H1 (cell line): ENCODE data around the gene PIMREG. TPM values are rescaled to one million over a fixed set of nuclear protein-coding genes. Genes with fewer than 3 reads are reported as not detected.

Experiments
- CTCF ChIA-PET: fragments of 300-600 bp; sonication (Branson Sonifier 250); formaldehyde crosslinking; loops from one replicate; lab custom pipeline; 2021; ENCODE audit not compliant: partially characterized antibody; lab: Charles Lee
- POLR2A ChIA-PET: fragments of 300-600 bp; sonication (Branson Sonifier 250); formaldehyde crosslinking; loops from one replicate; lab custom pipeline; 2021; ENCODE audit warnings: inconsistent platforms; ENCODE audit not compliant: partially characterized antibody; lab: Charles Lee
- DNase-seq, 2 experiments: peaks; one replicate each; pipeline versions ENCODE4 v3.0.0 to v3.0.0-alpha.2; 2010 to 2022; ENCODE audit warnings: low spot score in 2 of 2, low read depth in 1 of 2, mixed read lengths in 1 of 2
- FAIRE-seq: peaks from 2 replicates; lab custom pipeline; 2011; peaks lifted over from hg19 to GRCh38; lab: Jason Lieb, UNC
- H2AFZ ChIP-seq: 2 replicates; pipeline ENCODE4 v1.8.1; 2012; ENCODE audit warnings: low read length, inconsistent platforms
- H2AK5ac ChIP-seq: 2 replicates; pipeline ENCODE4 v1.6.1; 2013; ENCODE audit warnings: low read depth, low read length
- H2BK120ac ChIP-seq: replicated peaks from 2 replicates; pipeline ENCODE3; 2013; ENCODE audit warnings: low read depth, low read length, inconsistent platforms
- H2BK12ac ChIP-seq: 2 replicates; pipeline ENCODE4 v1.6.1; 2013; ENCODE audit warnings: low read depth, low read length
- H2BK15ac ChIP-seq: 2 replicates; pipeline ENCODE4 v1.6.1; 2013; ENCODE audit warnings: low read length
- H2BK20ac ChIP-seq: 2 replicates; pipeline ENCODE4 v1.6.1; 2013; ENCODE audit warnings: low read length
- H2BK5ac ChIP-seq: 2 replicates; pipeline ENCODE4 v1.6.1; 2013; ENCODE audit warnings: low read depth, low read length
- H3K14ac ChIP-seq: 2 replicates; pipeline ENCODE4 v1.6.1; 2013; ENCODE audit warnings: inconsistent platforms; ENCODE audit not compliant: insufficient read length
- H3K18ac ChIP-seq: 2 replicates; pipeline ENCODE4 v1.6.1; 2013; ENCODE audit warnings: low read length; ENCODE audit errors: extremely low read depth
- H3K23ac ChIP-seq: 2 replicates; pipeline ENCODE4 v1.6.1; 2013; ENCODE audit warnings: inconsistent platforms; ENCODE audit not compliant: insufficient read length
- H3K23me2 ChIP-seq: 2 replicates; pipeline ENCODE4 v1.6.1; 2013; ENCODE audit warnings: low read depth, low read length
- H3K27ac ChIP-seq: 2 replicates; pipeline ENCODE4 v1.6.1; 2011; ENCODE audit warnings: low read depth, low read length, inconsistent platforms
- H3K27me3 ChIP-seq, 4 experiments: replicated peaks in 1 of 4; 1 replicate in 1 of 4; 2 replicates in 3 of 4; pipeline versions ENCODE4 v1.6.1 to v1.8.1; 2011 to 2013; ENCODE audit warnings: low read length in 3 of 4, mild to moderate bottlenecking in 3 of 4, inconsistent platforms in 2 of 4, mixed read lengths in 2 of 4, moderate library complexity in 1 of 4; ENCODE audit not compliant: control insufficient read depth in 3 of 4, insufficient read depth in 3 of 4; ENCODE audit errors: extremely low read depth in 1 of 4
- H3K36me3 ChIP-seq, 4 experiments: 2 replicates each; pipeline versions ENCODE4 v1.6.1 to v1.8.1; 2011 to 2013; ENCODE audit warnings: mild to moderate bottlenecking in 4 of 4, low read length in 3 of 4, moderate library complexity in 2 of 4, control low read depth in 1 of 4, inconsistent platforms in 1 of 4; ENCODE audit not compliant: insufficient read depth in 4 of 4, control insufficient read depth in 2 of 4
- H3K4ac ChIP-seq: replicated peaks from 2 replicates; pipeline ENCODE3; 2013; ENCODE audit warnings: low read length, low read depth, mixed read lengths, inconsistent platforms; ENCODE audit not compliant: insufficient read length
- H3K4me1 ChIP-seq, 4 experiments: replicated peaks in 1 of 4; 1 replicate in 1 of 4; 2 replicates in 3 of 4; pipeline versions ENCODE4 v1.6.1 to v1.8.1; 2011 to 2013; ENCODE audit warnings: low read length in 3 of 4, inconsistent platforms in 2 of 4, mixed read lengths in 1 of 4; ENCODE audit not compliant: insufficient read depth in 4 of 4, control insufficient read depth in 3 of 4
- H3K4me2 ChIP-seq, 2 experiments: 2 replicates each; pipeline versions ENCODE4 v1.6.1 to v1.8.1; 2011 to 2013; ENCODE audit warnings: low read depth in 2 of 2, low read length in 2 of 2, control low read depth in 1 of 2, inconsistent platforms in 1 of 2, mild to moderate bottlenecking in 1 of 2; ENCODE audit not compliant: insufficient read depth in 1 of 2
- H3K4me3 ChIP-seq, 4 experiments: fragments of 200-600, 300-600 bp in 1 of 4; sonication (generic), shearing (Covaris generic), sonication (Bioruptor Twin) in 1 of 4; 2 replicates each; pipeline versions ENCODE4 v1.5.1 to v1.8.1; 2011 to 2016; ENCODE audit warnings: low read length in 4 of 4, low read depth in 3 of 4, control low read depth in 2 of 4, inconsistent platforms in 2 of 4, mild to moderate bottlenecking in 2 of 4, mixed read lengths in 1 of 4, moderate library complexity in 1 of 4; ENCODE audit not compliant: insufficient read depth in 2 of 4; ENCODE audit errors: extremely low read depth in 1 of 4
- H3K56ac ChIP-seq: replicated peaks from 2 replicates; pipeline ENCODE3; 2013; ENCODE audit warnings: low read depth, mild to moderate bottlenecking, mixed read lengths, low read length, inconsistent platforms; ENCODE audit not compliant: insufficient read length
- H3K79me1 ChIP-seq: 2 replicates; pipeline ENCODE4 v1.6.1; 2013; ENCODE audit warnings: low read depth, low read length, control low read depth
- H3K79me2 ChIP-seq, 2 experiments: 2 replicates each; pipeline versions ENCODE4 v1.6.1 to v1.8.1; 2012 to 2013; ENCODE audit warnings: low read length in 2 of 2, mild to moderate bottlenecking in 2 of 2, inconsistent platforms in 1 of 2; ENCODE audit not compliant: insufficient read depth in 2 of 2, control insufficient read depth in 1 of 2
- H3K9ac ChIP-seq, 4 experiments: replicated peaks in 1 of 4; 1 replicate in 1 of 4; 2 replicates in 3 of 4; pipeline versions ENCODE4 v1.6.1 to v1.8.1; 2011 to 2013; ENCODE audit warnings: low read depth in 3 of 4, low read length in 3 of 4, control low read depth in 2 of 4, mild to moderate bottlenecking in 2 of 4, moderate library complexity in 2 of 4, inconsistent platforms in 1 of 4; ENCODE audit errors: extremely low read depth in 1 of 4
- H3K9me3 ChIP-seq, 2 experiments: 2 replicates each; pipeline versions ENCODE4 v1.6.1 to v1.8.1; 2012 to 2013; ENCODE audit warnings: mild to moderate bottlenecking in 2 of 2, moderate library complexity in 2 of 2, control low read depth in 1 of 2, inconsistent platforms in 1 of 2, low read depth in 1 of 2, low read length in 1 of 2, mixed read lengths in 1 of 2; ENCODE audit not compliant: insufficient read depth in 2 of 2
- H4K20me1 ChIP-seq, 2 experiments: replicated peaks in 1 of 2; 2 replicates each; pipeline versions ENCODE3 to v1.8.1; 2011 to 2013; ENCODE audit warnings: inconsistent platforms in 2 of 2, low read length in 2 of 2, mild to moderate bottlenecking in 1 of 2; ENCODE audit not compliant: insufficient read depth in 2 of 2, control insufficient read depth in 1 of 2
- H4K5ac ChIP-seq: 2 replicates; pipeline ENCODE4 v1.6.1; 2013; ENCODE audit warnings: low read length, low read depth, mixed read lengths, inconsistent platforms; ENCODE audit not compliant: insufficient read length
- H4K8ac ChIP-seq: 2 replicates; pipeline ENCODE4 v1.8.0; 2013; ENCODE audit warnings: mild to moderate bottlenecking, moderate library complexity, low read length, inconsistent platforms; ENCODE audit not compliant: insufficient read depth; ENCODE audit errors: extremely low read depth
- H4K91ac ChIP-seq: replicated peaks from 2 replicates; pipeline ENCODE3; 2013; ENCODE audit warnings: low read length, mixed read lengths, inconsistent platforms; ENCODE audit not compliant: insufficient read length
- EGR1 ChIP-seq: IDR thresholded peaks from 2 replicates; pipeline ENCODE4 v1.6.1; 2011; ENCODE audit warnings: low read depth, low read length, borderline replicate concordance
- KDM4A ChIP-seq: IDR thresholded peaks from one replicate; pipeline ENCODE4 v1.7.1; 2012; ENCODE audit warnings: low read depth, mild to moderate bottlenecking, moderate library complexity, low read length, inconsistent platforms; ENCODE audit not compliant: severe bottlenecking
- NANOG ChIP-seq: IDR thresholded peaks from 2 replicates; pipeline ENCODE4 v1.6.1; 2011; ENCODE audit warnings: low read length, low read depth, mild to moderate bottlenecking, inconsistent platforms; ENCODE audit not compliant: insufficient read depth, poor library complexity, severe bottlenecking
- POU5F1 ChIP-seq: IDR thresholded peaks from 2 replicates; pipeline ENCODE4 v1.6.1; 2011; ENCODE audit warnings: low read depth, mild to moderate bottlenecking, low read length, moderate library complexity
- WGBS, 2 experiments: shearing (Covaris generic) in 1 of 2; methylation state at CpG; one replicate each; pipeline versions ENCODE4 v1.1.6 to v1.1.7; 2013 to 2015; ENCODE audit warnings: low lambda C conversion rate in 2 of 2, mixed read lengths in 2 of 2, inconsistent platforms in 1 of 2, low coverage in 1 of 2, missing lambda C conversion rate in 1 of 2; ENCODE audit not compliant: insufficient replicate concordance in 2 of 2, insufficient coverage in 1 of 2, insufficient read length in 1 of 2; ENCODE audit errors: extremely low coverage in 1 of 2, missing lambda C conversion rate in 1 of 2; 5-methylcytosine and 5-hydroxymethylcytosine counted together
- polyA plus RNA-seq, 7 experiments: library from polyadenylated mRNA; depleted of rRNA in 3 of 7; stranded (reverse) in 5 of 7; unstranded in 2 of 7; fragments of >200 nt in 5 of 7; fragments of 200-250 nt in 2 of 7; gene quantifications; 1 replicate in 5 of 7; 2 replicates in 1 of 7; 4 replicates in 1 of 7; pipeline versions ENCODE4 v1.2.1 to v1.2.3, GENCODE V29; 2011 to 2013; ENCODE audit warnings: missing spikeins in 2 of 7, mixed read lengths in 2 of 7
- total RNA-seq: library from RNA; stranded (reverse); fragmentation: NEBNext Ultra II Directional; extraction: Animal tissue kit (Norgen Biotek cat#: 25700); gene quantifications from 2 replicates; pipeline ENCODE4 v1.2.1, GENCODE V29; 2021

PIMREG gene
- total and polyA plus RNA-seq, 2 of the 8 experiments (the other 6 are each of a cell fraction or from before 2014, with no cell fraction given): 133 to 148 TPM

DNA sequence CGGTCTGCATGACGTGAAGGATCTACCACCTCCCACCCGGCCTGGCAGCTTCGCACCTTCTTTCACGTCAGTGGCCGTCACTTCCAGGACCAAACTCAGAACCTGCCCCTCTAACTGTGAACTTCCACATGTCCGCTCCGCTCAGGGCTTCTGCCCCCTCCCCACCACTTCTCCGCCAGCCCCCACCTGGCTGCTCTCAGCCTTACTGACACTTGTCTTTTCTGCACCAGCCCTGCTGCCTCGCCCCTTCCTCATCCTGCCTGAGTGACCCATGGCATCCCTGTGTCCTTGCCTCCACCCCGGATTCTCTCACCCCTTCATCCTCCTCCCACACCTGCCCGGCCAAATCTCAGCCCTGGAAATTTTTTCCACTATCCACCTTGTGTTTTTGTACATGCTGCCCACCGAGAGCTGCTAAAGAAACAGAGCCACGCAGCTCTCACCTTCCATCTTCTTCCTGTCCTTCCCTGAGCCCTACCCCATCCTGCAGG is 14.2 kb downstream of the PIMREG start:
- Histone ChIP-seq H2BK5ac (no peak overlapping the region), H3K79me2 (no peaks in the 10 kb centered on the region), H3K4ac (no peak overlapping the region), H3K23ac (no peak overlapping the region), H3K9me3 (no peaks in the 10 kb centered on the region), H2BK12ac (peak overlapping the region; percentile 94; the same call in 1 of the 2 replicates), H2AK5ac (no peak overlapping the region), H3K56ac (no peak overlapping the region), H2AFZ (no peak overlapping the region), H3K18ac (no peak overlapping the region), H3K79me1 (no peaks in the 10 kb centered on the region), H3K23me2 (peaks cover 12% of the 10 kb centered on the region), H2BK15ac (peak overlapping the region; percentile 98), H3K9ac (no peak overlapping the region), H4K8ac (no peak overlapping the region), H3K4me3 (no peak overlapping the region), H2BK20ac (no peak overlapping the region), H3K27me3 (no peaks in the 10 kb centered on the region; a peak in 3 of 7 replicates), H3K27ac (no peak overlapping the region), H2BK120ac (no peak overlapping the region), H3K4me1 (peaks cover 4 to 49% (median 37%) of the 10 kb centered on the region in 4 experiments), H4K5ac (no peak overlapping the region), H3K4me2 (no peak overlapping the region), H4K91ac (no peak overlapping the region), H4K20me1 (no peaks in the 10 kb centered on the region), H3K36me3 (no peaks in the 10 kb centered on the region), H3K14ac (no peak overlapping the region)
- no peak for FAIRE-seq
- 80% methylated on average over 14 of the region's 14 CpGs; no CpG with 5 or more reads in 1 of the 2 experiments for WGBS, 2 experiments
- POLR2A ChIA-PET: interaction anchor here (0.7 to 7.4 kb wide), 5 partner anchors 8 to 111 kb away, joined by 3 to 34 read pairs (median 4); partner anchors contain the start of gene PIMREG
- CTCF ChIA-PET: interaction anchor here (0.6 to 8.3 kb wide), 5 partner anchors 10 to 1204 kb away, joined by 3 to 68 read pairs (median 4); no protein-coding TSS in a partner anchor
- DNase-seq: no peak
- TF ChIP-seq KDM4A (no peak), POU5F1 (no peak), EGR1 (no peak), NANOG (no peak)
